ENCODE results near the gene PARD6G.

PARD6G gene

GRCh38 chr18:80137137-80137536 is 110.2 kb downstream of the PARD6G start:
- H3K9me3 ChIP-seq (ENCODE audit: control insufficient read depth, insufficient read depth, low read length), result no peaks in the 10 kb centered on the region
- H3K79me2 ChIP-seq (ENCODE audit: control insufficient read depth, low read length), result peaks cover 2% of the 10 kb centered on the region
- H3K9me2 ChIP-seq (replicated peaks; ENCODE audit: control insufficient read depth, low read length), result no peaks in the 10 kb centered on the region
- H3K4me2 ChIP-seq (ENCODE audit: low read length), result no peak overlapping the region
- no peak for TF ChIP-seq EZH2phosphoT487 (IDR thresholded peaks at IDR 0.05; ENCODE audit: borderline replicate concordance, low read length)
- no peak for TF ChIP-seq CTCF (IDR thresholded peaks at IDR 0.05; ENCODE audit: low read depth, low read length, poor library complexity, severe bottlenecking)
- H3F3A ChIP-seq (ENCODE audit: control insufficient read depth, insufficient read depth), result no peaks in the 10 kb centered on the region
- H4K20me1 ChIP-seq (ENCODE audit: control insufficient read depth, insufficient read depth, low read depth, low read length), result no peaks in the 10 kb centered on the region
- H3K4me3 ChIP-seq (ENCODE audit: low read length), result no peak overlapping the region
- no peaks in the 10 kb centered on the region for H3K27me3 ChIP-seq (ENCODE audit: control insufficient read depth, low read length)
- peaks cover 70% of the 10 kb centered on the region for H3K36me3 ChIP-seq (ENCODE audit: control insufficient read depth, low read length)
- no peaks in the 10 kb centered on the region for H3K4me1 ChIP-seq (ENCODE audit: control insufficient read depth, low read length)
- no peak overlapping the region for H3K27ac ChIP-seq (ENCODE audit: low read depth, low read length)

- no peaks in the 10 kb centered on the region for H4K20me1 ChIP-seq (ENCODE audit: control insufficient read depth, insufficient read depth, low read depth, low read length)
- H3K4me3 ChIP-seq (ENCODE audit: low read length), result no peak overlapping the region
- no peaks in the 10 kb centered on the region for H3K27me3 ChIP-seq (ENCODE audit: control insufficient read depth, low read length)
- no peaks in the 10 kb centered on the region for H3K9me2 ChIP-seq (replicated peaks; ENCODE audit: control insufficient read depth, low read length)
- H3K79me2 ChIP-seq (ENCODE audit: control insufficient read depth, low read length), result peaks cover 4% of the 10 kb centered on the region
- no peaks in the 10 kb centered on the region for H3F3A ChIP-seq (ENCODE audit: control insufficient read depth, insufficient read depth)
- H3K4me2 ChIP-seq (ENCODE audit: low read length), result no peak overlapping the region
- TF ChIP-seq CTCF (IDR thresholded peaks at IDR 0.05; ENCODE audit: low read depth, low read length, poor library complexity, severe bottlenecking) (no peak), EZH2phosphoT487 (IDR thresholded peaks at IDR 0.05; ENCODE audit: borderline replicate concordance, low read length) (no peak)
- H3K27ac ChIP-seq (ENCODE audit: low read depth, low read length), result no peak overlapping the region
- H3K36me3 ChIP-seq (ENCODE audit: control insufficient read depth, low read length), result peaks cover 70% of the 10 kb centered on the region
- no peaks in the 10 kb centered on the region for H3K4me1 ChIP-seq (ENCODE audit: control insufficient read depth, low read length)
- H3K9me3 ChIP-seq (ENCODE audit: control insufficient read depth, insufficient read depth, low read length), result no peaks in the 10 kb centered on the region
These were observed 110.6 kb downstream of the PARD6G start for GRCh38 chr18:80136679-80137078.

GRCh38 chr18:80135136-80135535 is 112.2 kb downstream of the PARD6G start:
- Histone ChIP-seq H3K4me1 (ENCODE audit: control insufficient read depth, low read length) (no peaks in the 10 kb centered on the region), H3K79me2 (ENCODE audit: control insufficient read depth, low read length) (peaks cover 13% of the 10 kb centered on the region), H3K9me3 (ENCODE audit: control insufficient read depth, insufficient read depth, low read length) (no peaks in the 10 kb centered on the region), H3K4me3 (ENCODE audit: low read length) (no peak overlapping the region), H3F3A (ENCODE audit: control insufficient read depth, insufficient read depth) (no peaks in the 10 kb centered on the region), H3K27ac (ENCODE audit: low read depth, low read length) (no peak overlapping the region), H3K4me2 (ENCODE audit: low read length) (no peak overlapping the region), H3K9me2 (replicated peaks; ENCODE audit: control insufficient read depth, low read length) (no peaks in the 10 kb centered on the region), H4K20me1 (ENCODE audit: control insufficient read depth, insufficient read depth, low read depth, low read length) (no peaks in the 10 kb centered on the region), H3K27me3 (ENCODE audit: control insufficient read depth, low read length) (no peaks in the 10 kb centered on the region), H3K36me3 (ENCODE audit: control insufficient read depth, low read length) (peaks cover 76% of the 10 kb centered on the region)
- TF ChIP-seq CTCF (IDR thresholded peaks at IDR 0.05; ENCODE audit: low read depth, low read length, poor library complexity, severe bottlenecking), result no peak

- H3K27ac ChIP-seq (ENCODE audit: low read depth, low read length), result no peak overlapping the region
- no peaks in the 10 kb centered on the region for H4K20me1 ChIP-seq (ENCODE audit: control insufficient read depth, insufficient read depth, low read depth, low read length)
- no peaks in the 10 kb centered on the region for H3F3A ChIP-seq (ENCODE audit: control insufficient read depth, insufficient read depth)
- peaks cover 30% of the 10 kb centered on the region for H3K79me2 ChIP-seq (ENCODE audit: control insufficient read depth, low read length)
- H3K4me2 ChIP-seq (ENCODE audit: low read length), result no peak overlapping the region
- no peaks in the 10 kb centered on the region for H3K27me3 ChIP-seq (ENCODE audit: control insufficient read depth, low read length)
- H3K36me3 ChIP-seq (ENCODE audit: control insufficient read depth, low read length), result peaks cover 68% of the 10 kb centered on the region
- no peaks in the 10 kb centered on the region for H3K9me3 ChIP-seq (ENCODE audit: control insufficient read depth, insufficient read depth, low read length)
- no peak overlapping the region for H3K4me3 ChIP-seq (ENCODE audit: low read length)
- no peaks in the 10 kb centered on the region for H3K9me2 ChIP-seq (replicated peaks; ENCODE audit: control insufficient read depth, low read length)
- H3K4me1 ChIP-seq (ENCODE audit: control insufficient read depth, low read length), result no peaks in the 10 kb centered on the region
- TF ChIP-seq CTCF (IDR thresholded peaks at IDR 0.05; ENCODE audit: low read depth, low read length, poor library complexity, severe bottlenecking), result no peak
- TF ChIP-seq EZH2phosphoT487 (IDR thresholded peaks at IDR 0.05; ENCODE audit: borderline replicate concordance, low read length), result no peak
These were observed 114.2 kb downstream of the PARD6G start for GRCh38 chr18:80133124-80133523.
